Bronchial smooth muscle cell (primary cell): Measurements from ENCODE around the gene UPK3BL1. TPM values are rescaled to one million over a fixed set of nuclear protein-coding genes. Genes with fewer than 3 reads are reported as not detected.

Experiments
- total RNA-seq: library from RNA; depleted of rRNA; stranded (reverse); fragments of >200 nt; gene quantifications from 2 replicates; pipeline ENCODE4 v1.2.1, GENCODE V29; 2014

Gene UPK3BL1, protein sequence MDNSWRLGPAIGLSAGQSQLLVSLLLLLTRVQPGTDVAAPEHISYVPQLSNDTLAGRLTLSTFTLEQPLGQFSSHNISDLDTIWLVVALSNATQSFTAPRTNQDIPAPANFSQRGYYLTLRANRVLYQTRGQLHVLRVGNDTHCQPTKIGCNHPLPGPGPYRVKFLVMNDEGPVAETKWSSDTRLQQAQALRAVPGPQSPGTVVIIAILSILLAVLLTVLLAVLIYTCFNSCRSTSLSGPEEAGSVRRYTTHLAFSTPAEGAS
- total RNA-seq: 9.3 and 13.2 TPM in 2 replicates

DNA sequence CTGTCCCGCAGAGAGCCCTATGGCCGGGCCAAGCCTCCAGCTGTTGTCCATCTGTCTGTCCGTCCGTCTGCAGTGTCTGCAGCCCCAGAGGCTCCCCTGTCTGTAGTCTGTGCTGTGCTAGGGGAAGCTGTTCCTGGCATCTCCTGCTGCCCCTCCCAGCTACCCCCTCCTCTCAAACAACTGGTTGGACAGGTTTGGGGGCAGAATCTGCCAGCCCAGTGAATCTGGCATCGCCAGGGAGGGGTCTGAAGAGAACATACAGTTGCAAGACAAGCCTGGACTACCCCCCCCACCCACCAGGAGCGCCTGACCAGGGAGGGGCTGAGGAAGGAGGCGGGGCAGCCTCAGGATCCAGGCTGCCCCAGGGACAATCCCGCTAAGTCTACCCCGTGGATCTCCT lies at the start of gene UPK3BL1:
TSS of gene UPK3BL1 (minus strand) at position 101 of the 400 bp plus-strand sequence. CDS start at position 51, 50 bp downstream.

DNA sequence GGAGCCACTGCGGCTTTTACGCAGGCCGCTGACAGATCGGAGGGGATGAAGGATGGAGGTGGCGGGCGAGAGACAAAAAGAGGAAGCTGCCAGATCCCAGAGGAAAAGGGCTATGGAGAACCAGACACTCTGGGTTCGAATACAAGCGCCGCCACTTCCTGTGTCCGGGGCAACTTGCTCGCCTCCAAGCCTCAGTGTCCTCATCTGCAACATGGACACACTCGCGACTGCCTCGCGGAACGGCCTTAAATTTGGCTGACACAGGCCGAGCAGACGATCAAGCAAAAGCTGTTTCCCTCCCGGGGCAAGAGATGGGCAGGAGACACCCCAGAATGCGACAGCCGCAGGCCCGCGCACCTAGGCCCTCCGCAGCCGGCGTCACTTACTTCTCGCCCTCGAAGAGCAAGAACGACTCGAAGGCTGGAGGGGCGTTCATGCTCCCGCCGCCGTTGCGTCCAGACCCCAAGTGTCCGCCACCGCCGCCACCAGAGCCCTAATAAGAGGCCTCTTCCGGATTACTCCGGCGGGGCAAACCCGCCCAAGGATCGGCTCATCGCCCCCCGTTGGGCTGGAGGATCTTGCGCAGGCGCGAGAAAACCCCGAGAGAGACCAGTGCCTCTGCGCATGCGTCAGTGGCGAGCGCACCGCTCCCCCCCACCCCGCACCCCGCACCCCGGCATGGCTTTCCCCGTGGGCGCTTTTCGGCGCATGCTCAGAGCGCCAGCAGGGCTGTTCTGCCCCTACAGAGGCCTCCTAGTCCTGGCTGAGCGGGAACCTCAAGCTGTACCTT lies 28.8 kb upstream of the UPK3BL1 start, which contains the start of gene POLR2J2:
TSS of gene POLR2J2 (minus strand) at position 498 of the 790 bp plus-strand sequence. CDS start at position 436, 62 bp downstream.

DNA sequence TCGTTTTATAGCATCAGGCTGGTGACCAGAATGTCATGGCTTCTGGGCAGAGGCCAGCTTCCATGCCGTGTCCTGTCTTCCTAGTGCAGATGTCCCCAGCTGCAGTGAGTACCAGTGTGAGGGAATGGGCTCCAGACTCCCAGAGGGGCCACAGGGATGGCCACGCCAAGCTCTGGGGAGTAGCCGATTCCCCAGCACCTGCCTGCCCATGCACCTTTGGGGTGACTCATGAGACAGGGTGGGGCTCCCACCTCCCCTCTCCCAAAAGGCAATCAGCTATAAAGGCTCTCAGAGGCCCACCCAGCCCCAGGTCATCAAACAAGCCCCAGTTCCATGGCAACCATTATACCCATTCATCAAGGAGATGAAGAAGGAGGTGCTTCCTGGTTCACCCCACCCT lies 7.3 kb upstream of the UPK3BL1 start, which contains the start of gene SPDYE2B:
TSS of gene SPDYE2B (plus strand) at position 396 of the 400 bp plus-strand sequence. CDS start 2,030 bp downstream, outside the sequence.

DNA sequence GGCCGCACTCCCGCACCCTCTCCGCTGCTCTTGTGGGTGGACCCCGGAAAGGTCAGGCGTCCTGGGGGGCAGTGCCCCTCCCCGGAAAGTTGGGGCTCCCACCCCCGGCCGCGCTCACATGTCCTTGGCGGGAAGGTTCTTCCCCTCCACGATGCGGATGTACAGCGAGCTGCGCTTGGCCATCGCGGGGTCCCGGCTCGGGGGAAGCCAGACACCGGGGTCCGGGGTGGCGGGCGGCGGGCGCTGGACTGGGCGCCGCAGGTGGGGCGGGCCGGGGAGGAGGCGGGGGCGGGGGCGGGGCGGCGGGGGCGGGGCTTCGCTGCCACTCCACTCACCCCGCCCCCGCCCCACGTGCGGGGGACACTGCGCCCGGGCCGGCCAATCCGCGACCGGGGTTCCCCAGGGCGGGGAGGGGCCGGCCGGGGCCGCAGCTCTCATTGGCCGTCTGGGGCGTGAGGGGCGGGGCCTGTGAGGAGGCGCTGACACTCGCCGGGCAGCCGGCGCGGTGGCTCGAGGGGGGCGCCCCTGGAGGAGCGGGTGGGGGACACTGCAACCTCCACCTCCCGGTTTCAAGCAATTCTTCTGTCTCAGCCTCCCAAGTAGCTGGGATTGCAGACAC lies 26.0 kb downstream of the UPK3BL1 start, which contains the start of gene RASA4:
TSS of gene RASA4 (minus strand) at position 250 of the 619 bp plus-strand sequence. CDS start at position 183, 67 bp downstream.

Other genes starting within 250 kb of the UPK3BL1 start
- 9.7 and 14.5 TPM in 2 replicates for gene PRKRIP1, start 246.4 kb downstream of the UPK3BL1 start, total RNA-seq
- gene ORAI2, start 209.2 kb downstream of the UPK3BL1 start, total RNA-seq: 27.8 and 27.9 TPM in 2 replicates
- gene ALKBH4, start 177.9 kb downstream of the UPK3BL1 start, total RNA-seq: 11.0 and 11.1 TPM in 2 replicates
- gene LRWD1, start 177.8 kb downstream of the UPK3BL1 start, total RNA-seq: 13.5 and 14.7 TPM in 2 replicates
- 23.2 and 29.8 TPM in 2 replicates for gene POLR2J, start 163.9 kb downstream of the UPK3BL1 start, total RNA-seq
- 3.2 and 4.6 TPM in 2 replicates for gene RASA4B, start 125.0 kb downstream of the UPK3BL1 start, total RNA-seq
- gene UPK3BL2, start 99.1 kb downstream of the UPK3BL1 start, total RNA-seq: 0.86 and 2.5 TPM in 2 replicates
- not detected in 2 replicates for gene SPDYE2, start 91.6 kb downstream of the UPK3BL1 start, total RNA-seq
- 18.1 and 21.8 TPM in 2 replicates for gene POLR2J3, start 70.2 kb downstream of the UPK3BL1 start, total RNA-seq
- 8.4 and 13.2 TPM in 2 replicates for gene RASA4, start 26.0 kb downstream of the UPK3BL1 start, total RNA-seq
- gene SPDYE2B, start 7.5 kb upstream of the UPK3BL1 start, total RNA-seq: not detected in 2 replicates
- gene POLR2J2, start 28.9 kb upstream of the UPK3BL1 start, total RNA-seq: 1.7 and 3.5 TPM in 2 replicates
- gene FAM185A, start 106.2 kb upstream of the UPK3BL1 start, total RNA-seq: 10.2 and 10.6 TPM in 2 replicates